Lower leg skin (tissue), 3 donors: ENCODE measurements around the gene PSENEN.

ENCODE experiments used
- CTCF ChIP-seq, 3 donors: fragments of 450-650 bp; IDR thresholded peaks; one replicate each; pipeline ENCODE4 v1.5.1; 2016; ENCODE audit warnings: antibody characterized with exemption in 3 of 3, mild to moderate bottlenecking in 3 of 3, moderate library complexity in 2 of 3
- POLR2A ChIP-seq, 2 donors: fragments of 450-650 bp; IDR thresholded peaks; one replicate each; pipeline ENCODE4 v1.6.1; 2016 to 2017; ENCODE audit warnings: antibody characterized with exemption in 2 of 2, mild to moderate bottlenecking in 1 of 2, moderate library complexity in 1 of 2

DNA sequence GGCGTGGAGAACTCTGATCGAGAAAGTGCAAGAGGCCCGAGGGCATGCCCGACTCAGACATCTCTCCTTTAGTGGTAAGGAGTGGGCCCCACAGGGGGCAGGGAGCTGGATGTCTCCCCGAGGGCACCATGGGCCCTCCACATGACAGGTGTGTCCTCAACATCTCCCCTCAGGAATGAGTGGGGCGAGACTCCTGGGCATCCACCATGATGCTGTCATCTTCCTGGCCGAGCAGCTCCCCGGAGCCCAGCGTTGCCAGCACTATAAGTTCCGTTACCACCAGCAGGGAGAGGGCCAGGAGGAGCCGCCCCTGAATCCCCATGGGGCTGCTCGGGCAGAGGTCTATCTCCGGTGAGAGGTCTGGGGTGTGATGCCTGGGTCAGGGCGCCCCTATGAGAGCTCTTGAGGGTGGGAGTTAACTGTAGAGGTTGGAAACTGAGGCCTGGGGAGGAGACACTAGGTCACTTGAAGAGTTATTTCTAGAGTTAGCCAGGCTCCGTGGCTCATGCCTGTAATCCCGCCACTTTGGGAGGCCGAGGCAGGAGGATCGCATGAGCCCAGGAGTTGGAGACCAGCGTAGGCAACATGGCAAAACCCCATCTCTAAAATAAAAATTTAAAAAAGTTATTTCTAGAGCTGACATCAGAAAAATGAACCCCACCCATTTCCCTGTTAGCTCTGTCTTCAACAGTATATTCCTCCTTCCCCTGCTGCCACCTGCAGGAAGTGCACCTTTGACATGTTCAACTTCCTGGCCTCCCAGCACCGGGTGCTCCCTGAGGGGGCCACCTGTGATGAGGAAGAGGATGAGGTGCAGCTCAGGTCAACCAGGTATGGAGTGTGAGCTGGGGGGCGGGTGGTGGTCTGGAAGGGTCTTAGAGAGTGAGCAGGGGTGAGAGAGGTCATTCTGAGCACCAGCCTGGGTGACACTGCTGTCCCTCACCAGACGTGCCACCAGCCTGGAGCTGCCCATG lies 8.3 kb upstream of the PSENEN start:
- no peak for TF ChIP-seq CTCF (IDR thresholded peaks at IDR 0.05)
- TF ChIP-seq POLR2A (IDR thresholded peaks at IDR 0.05), result no peak
